Adrenal gland (tissue), 5 donors: ENCODE data around the gene TPPP3.

Experiments
- POLR2A ChIP-seq, 2 donors: fragments of 450-650 bp; IDR thresholded peaks; one replicate each; pipeline ENCODE4 v1.6.1; 2017; ENCODE audit warnings: antibody characterized with exemption in 2 of 2, mild to moderate bottlenecking in 2 of 2, moderate library complexity in 1 of 2
- TF ChIP-seq, protein P1 (sequence below), 6 experiments: fragments of 450-650 bp in 4 of 6; fragments of 200-600 bp in 2 of 6; sonication (generic) in 1 of 6; IDR thresholded peaks; 1 replicate in 5 of 6; 2 replicates in 1 of 6; pipeline versions ENCODE4 v1.5.1 to v1.8.0; 2016 to 2021; ENCODE audit warnings: antibody characterized with exemption in 6 of 6, mild to moderate bottlenecking in 2 of 6, moderate library complexity in 1 of 6
- donor health status: DM: no; HTN: no; CAD: no.

DNA sequence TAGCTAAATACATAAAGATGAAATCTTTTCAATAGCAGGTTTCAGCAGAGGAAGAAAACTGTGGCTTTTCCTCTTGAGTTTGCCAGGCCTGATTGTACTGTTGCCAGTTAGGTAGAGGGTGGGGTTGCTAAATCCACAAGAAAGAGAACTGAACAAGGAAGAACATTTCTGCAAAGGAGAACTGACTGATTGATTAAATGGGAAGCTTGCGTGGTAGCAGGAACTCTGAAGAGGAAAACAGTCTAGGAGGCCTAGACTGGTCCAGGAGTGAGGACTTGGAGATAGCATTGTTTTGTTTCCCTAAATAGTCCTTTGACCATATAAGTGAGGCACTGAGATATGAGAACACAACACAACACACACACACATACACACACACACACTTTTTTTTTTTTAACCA is 47.9 kb downstream of the TPPP3 start:
- TF ChIP-seq, protein P1, sequence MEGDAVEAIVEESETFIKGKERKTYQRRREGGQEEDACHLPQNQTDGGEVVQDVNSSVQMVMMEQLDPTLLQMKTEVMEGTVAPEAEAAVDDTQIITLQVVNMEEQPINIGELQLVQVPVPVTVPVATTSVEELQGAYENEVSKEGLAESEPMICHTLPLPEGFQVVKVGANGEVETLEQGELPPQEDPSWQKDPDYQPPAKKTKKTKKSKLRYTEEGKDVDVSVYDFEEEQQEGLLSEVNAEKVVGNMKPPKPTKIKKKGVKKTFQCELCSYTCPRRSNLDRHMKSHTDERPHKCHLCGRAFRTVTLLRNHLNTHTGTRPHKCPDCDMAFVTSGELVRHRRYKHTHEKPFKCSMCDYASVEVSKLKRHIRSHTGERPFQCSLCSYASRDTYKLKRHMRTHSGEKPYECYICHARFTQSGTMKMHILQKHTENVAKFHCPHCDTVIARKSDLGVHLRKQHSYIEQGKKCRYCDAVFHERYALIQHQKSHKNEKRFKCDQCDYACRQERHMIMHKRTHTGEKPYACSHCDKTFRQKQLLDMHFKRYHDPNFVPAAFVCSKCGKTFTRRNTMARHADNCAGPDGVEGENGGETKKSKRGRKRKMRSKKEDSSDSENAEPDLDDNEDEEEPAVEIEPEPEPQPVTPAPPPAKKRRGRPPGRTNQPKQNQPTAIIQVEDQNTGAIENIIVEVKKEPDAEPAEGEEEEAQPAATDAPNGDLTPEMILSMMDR (IDR thresholded peaks at IDR 0.05) = no peak
- no peak for TF ChIP-seq POLR2A (IDR thresholded peaks at IDR 0.05)
